Prostate gland (tissue), 2 donors: Measurements from ENCODE around the gene PTGES. TPM values are rescaled to one million over a fixed set of nuclear protein-coding genes. Genes with fewer than 3 reads are reported as not detected.

Source experiments
- DNase-seq: peaks from one replicate; pipeline ENCODE4 v3.0.0-alpha.2; 2019; ENCODE audit warnings: low spot score
- H3K27ac ChIP-seq, 2 donors: fragments of 200-600 bp; sonication (generic); 2 replicates each; pipeline ENCODE4 v1.5.1; 2017 to 2019
- H3K27me3 ChIP-seq: fragments of 200-600 bp; sonication (generic); replicated peaks from 2 replicates; pipeline ENCODE4 v1.5.1; 2019; ENCODE audit not compliant: insufficient read depth
- H3K36me3 ChIP-seq, 2 donors: fragments of 200-600 bp; sonication (generic); 1 replicate in 1 of 2; 2 replicates in 1 of 2; pipeline versions ENCODE4 v1.5.1 to v1.8.1; 2017 to 2019
- H3K4me1 ChIP-seq: fragments of 200-600 bp; sonication (generic); replicated peaks from 2 replicates; pipeline ENCODE4 v1.5.1; 2019
- H3K4me3 ChIP-seq, 2 donors: fragments of 200-600 bp; sonication (generic); 2 replicates each; pipeline ENCODE4 v1.5.1; 2017 to 2019
- H3K9me3 ChIP-seq: fragments of 200-600 bp; sonication (generic); 2 replicates; pipeline ENCODE4 v1.5.1; 2017
- POLR2A ChIP-seq: fragments of 450-650 bp; IDR thresholded peaks from one replicate; pipeline ENCODE4 v1.6.1; 2016; ENCODE audit warnings: antibody characterized with exemption, mild to moderate bottlenecking
- POLR2AphosphoS5 ChIP-seq: sonication (generic); formaldehyde crosslinking; IDR thresholded peaks from one replicate; pipeline ENCODE4 v1.6.1; 2017; ENCODE audit warnings: antibody characterized with exemption
- WGBS: methylation state at CpG from one replicate; pipeline ENCODE4 v1.1.5; 2018; 5-methylcytosine and 5-hydroxymethylcytosine counted together
- intact Hi-C: fragments of 100-400 bp; cut with DNase I; formaldehyde crosslinking; loops from one replicate; pipeline ENCODE4 v1.14.2; 2022
- total RNA-seq, 2 donors: library from RNA; depleted of rRNA; stranded (reverse); fragments of >200 nt; gene quantifications; one replicate each; pipeline ENCODE4 v1.1.0, GENCODE V29; 2016
- TF ChIP-seq, protein P1 (sequence below), 4 experiments: fragments of 200-600 bp in 2 of 4; fragments of 450-650 bp in 2 of 4; sonication (generic) in 2 of 4; IDR thresholded peaks; 1 replicate in 3 of 4; 2 replicates in 1 of 4; pipeline ENCODE4 v1.5.1; 2016 to 2019; ENCODE audit warnings: antibody characterized with exemption in 4 of 4, mild to moderate bottlenecking in 2 of 4, moderate library complexity in 2 of 4

The PTGES gene
- total RNA-seq, 2 donors from 2014 or later, result 3.9 to 19.9 TPM

DNA sequence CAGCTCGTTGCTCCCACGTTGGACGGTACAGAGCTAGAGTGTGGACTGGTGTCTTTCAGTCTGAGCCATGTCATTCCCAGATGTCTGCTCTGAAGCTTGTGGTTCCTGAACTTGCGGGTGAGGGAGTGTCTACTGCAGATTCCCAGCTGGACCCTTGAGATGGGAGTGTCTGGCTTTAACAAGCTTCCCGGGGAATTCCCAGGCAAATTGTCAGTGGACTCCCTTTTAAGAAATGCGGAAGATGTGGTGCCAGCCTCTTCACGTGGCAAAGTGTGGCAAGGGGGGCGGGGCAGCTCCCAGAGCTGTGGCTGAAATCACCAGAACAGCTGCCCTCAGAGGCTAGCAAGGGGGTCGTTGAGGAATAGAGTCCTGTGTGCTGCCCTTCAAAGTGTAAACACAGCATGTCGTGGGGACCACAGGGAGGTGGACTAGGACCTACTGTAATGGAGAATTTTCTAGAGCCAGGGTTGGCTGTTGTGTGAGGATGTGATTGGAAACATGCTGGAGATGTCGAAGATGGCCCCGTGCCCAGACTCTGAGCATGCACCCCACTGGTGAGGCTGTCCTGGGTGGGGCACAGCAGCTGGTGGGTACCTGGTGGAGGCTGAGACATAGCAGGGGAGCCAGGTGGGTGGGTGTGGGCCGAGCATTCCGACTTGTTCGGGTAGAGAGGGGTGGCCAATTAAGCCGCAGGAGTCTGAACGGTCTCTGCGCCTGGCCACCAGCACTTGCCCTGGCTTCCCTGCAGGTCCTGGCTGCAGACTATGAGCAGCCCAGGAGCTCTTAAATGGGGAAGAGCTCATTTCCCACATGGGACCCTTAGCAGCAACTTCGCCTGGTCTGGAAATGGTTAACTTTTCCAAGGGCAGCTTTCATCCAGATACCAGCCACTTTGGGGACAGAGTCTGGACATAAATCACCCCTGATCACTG, 50.0 kb downstream of the PTGES start:
- H3K27me3 ChIP-seq, result no peaks in the 10 kb centered on the region
- no peaks in the 10 kb centered on the region for H3K36me3 ChIP-seq
- intact Hi-C loops, result no loop called here
- no peak overlapping the region for H3K4me3 ChIP-seq
- TF ChIP-seq POLR2A (no peak), POLR2AphosphoS5 (peak; percentile 15)
- TF ChIP-seq, protein P1, sequence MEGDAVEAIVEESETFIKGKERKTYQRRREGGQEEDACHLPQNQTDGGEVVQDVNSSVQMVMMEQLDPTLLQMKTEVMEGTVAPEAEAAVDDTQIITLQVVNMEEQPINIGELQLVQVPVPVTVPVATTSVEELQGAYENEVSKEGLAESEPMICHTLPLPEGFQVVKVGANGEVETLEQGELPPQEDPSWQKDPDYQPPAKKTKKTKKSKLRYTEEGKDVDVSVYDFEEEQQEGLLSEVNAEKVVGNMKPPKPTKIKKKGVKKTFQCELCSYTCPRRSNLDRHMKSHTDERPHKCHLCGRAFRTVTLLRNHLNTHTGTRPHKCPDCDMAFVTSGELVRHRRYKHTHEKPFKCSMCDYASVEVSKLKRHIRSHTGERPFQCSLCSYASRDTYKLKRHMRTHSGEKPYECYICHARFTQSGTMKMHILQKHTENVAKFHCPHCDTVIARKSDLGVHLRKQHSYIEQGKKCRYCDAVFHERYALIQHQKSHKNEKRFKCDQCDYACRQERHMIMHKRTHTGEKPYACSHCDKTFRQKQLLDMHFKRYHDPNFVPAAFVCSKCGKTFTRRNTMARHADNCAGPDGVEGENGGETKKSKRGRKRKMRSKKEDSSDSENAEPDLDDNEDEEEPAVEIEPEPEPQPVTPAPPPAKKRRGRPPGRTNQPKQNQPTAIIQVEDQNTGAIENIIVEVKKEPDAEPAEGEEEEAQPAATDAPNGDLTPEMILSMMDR (IDR thresholded peaks at IDR 0.05), result no peak
- DNase-seq, result peak; percentile 22
- H3K27ac ChIP-seq, result peak overlapping the region; percentile 32 to 41
- H3K9me3 ChIP-seq, result no peaks in the 10 kb centered on the region
- H3K4me1 ChIP-seq, result no peaks in the 10 kb centered on the region
- WGBS, result 33% methylated on average over 19 of the region's 19 CpGs

DNA sequence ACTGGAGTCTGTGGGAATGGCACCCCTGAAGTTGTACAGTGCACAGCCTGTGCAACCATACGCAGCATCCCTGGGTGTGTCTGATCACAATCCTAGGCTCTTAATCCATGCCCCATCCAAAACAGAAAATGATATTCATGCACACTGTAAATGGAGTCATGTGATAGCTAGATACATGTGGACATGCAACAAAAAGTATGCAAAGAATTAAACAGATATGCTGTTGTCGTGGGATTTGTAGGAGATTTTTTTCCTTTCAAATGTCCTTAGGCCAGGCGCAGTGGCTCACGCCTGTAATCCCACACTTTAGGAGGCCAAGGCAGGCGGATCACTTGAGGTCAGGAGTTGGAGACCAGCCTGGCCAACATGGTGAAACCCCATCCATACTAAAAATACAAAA, 51.3 kb downstream of the PTGES start:
- Histone ChIP-seq H3K4me1 (no peaks in the 10 kb centered on the region), H3K27ac (no peak overlapping the region), H3K27me3 (no peaks in the 10 kb centered on the region), H3K36me3 (no peaks in the 10 kb centered on the region), H3K9me3 (no peaks in the 10 kb centered on the region), H3K4me3 (no peak overlapping the region)
- 89% methylated on average over 5 of the region's 5 CpGs for WGBS
- intact Hi-C loops, result no loop called here
- DNase-seq, result no peak
- TF ChIP-seq POLR2A, result no peak

DNA sequence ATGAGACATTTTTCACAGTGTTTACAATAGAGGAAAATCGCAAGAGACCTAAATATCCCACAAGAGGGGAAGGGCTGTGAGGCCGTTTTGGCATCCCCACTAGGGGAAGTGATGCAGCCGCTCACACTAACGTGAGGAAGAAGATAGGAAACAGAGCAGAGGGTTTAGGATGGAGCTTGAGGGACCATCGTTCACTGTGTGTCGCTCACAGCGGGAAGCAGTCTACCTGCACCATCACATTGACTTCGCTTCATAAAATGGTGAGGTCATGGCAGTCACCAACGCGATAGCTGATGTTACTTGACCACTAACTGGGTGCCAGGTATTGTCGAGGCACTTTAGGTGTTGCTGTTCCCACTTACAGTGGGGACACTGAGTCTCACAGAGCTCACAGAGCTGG, 51.8 kb downstream of the PTGES start:
- Histone ChIP-seq H3K9me3 (no peaks in the 10 kb centered on the region), H3K27ac (no peak overlapping the region), H3K36me3 (no peaks in the 10 kb centered on the region), H3K4me3 (no peak overlapping the region), H3K4me1 (no peaks in the 10 kb centered on the region), H3K27me3 (no peaks in the 10 kb centered on the region)
- no peak for TF ChIP-seq POLR2AphosphoS5
- TF ChIP-seq, protein P1 (IDR thresholded peaks at IDR 0.05), result no peak
- intact Hi-C loops, result no loop called here
- DNase-seq, result no peak
- 77% methylated on average over 11 of the region's 11 CpGs for WGBS

DNA sequence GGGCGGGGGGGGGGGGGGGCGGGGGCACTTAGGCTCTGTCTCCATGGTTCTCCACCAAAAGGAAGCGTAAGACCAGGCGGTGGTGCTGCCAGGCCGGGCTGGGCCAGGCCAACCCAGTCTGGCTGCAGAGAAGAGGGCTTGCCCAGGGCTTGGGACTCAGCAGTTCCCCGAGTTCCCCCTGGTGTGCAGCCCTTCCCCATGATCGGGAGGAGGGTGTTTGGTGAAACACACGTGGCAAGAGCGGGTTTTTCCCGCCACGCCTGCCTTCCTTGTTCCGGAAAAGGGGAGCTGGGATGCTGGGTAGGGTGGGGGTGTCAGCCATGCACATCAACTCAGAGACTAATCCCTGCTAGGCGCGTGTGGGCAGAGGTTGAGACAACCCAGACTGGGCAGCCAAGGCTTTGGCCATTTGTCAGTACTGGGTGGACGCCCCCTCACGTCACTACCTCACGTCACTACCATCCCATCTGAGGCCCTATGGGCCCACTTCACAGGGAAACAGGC, 54.5 kb downstream of the PTGES start:
- no peak overlapping the region for H3K4me3 ChIP-seq
- WGBS, result 51% methylated on average over 16 of the region's 17 CpGs
- intact Hi-C loops, result no loop called here
- no peaks in the 10 kb centered on the region for H3K36me3 ChIP-seq
- TF ChIP-seq, protein P1 (IDR thresholded peaks at IDR 0.05), result no peak
- TF ChIP-seq POLR2A (no peak), POLR2AphosphoS5 (no peak)
- DNase-seq, result no peak
- H3K27me3 ChIP-seq, result no peaks in the 10 kb centered on the region
- peak overlapping the region in 1 of 2 donors; percentile 27 for H3K27ac ChIP-seq
- H3K9me3 ChIP-seq, result no peaks in the 10 kb centered on the region
- no peaks in the 10 kb centered on the region for H3K4me1 ChIP-seq

DNA sequence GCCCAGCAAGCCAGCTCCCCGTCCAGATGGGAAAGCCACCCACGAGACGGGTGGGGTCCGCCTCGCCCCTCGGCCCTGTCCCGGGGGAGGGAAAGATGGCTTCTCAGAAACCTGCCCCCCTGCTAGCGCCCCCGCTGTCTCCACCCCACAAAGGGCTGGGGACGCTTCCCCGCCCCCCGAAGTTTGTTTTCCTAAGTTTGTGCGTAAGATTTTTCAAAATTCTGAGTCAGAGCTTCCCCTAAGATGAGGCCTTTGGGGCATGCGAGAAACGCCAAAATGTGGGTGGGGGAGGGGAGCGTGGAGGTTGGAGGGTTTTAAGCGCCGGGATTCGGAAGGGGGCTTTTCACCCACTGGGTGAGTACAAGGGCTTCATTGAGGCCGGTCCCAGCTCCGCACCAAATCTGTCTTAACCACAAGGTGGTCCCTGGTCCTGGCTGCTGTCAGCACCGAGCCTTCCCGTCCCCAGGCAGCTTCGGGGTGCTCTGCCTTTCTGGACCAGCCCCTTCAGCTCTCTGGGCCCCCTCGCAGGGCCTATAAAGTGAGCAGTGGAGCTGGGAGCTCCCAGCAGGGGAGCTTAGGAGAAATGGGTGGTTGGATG, 55.1 kb downstream of the PTGES start:
- H3K27ac ChIP-seq, result peak overlapping the region; percentile 27 to 38
- H3K4me3 ChIP-seq, result peak overlapping the region; percentile 25 to 32
- no peak for DNase-seq
- TF ChIP-seq, protein P1 (IDR thresholded peaks at IDR 0.05), result no peak
- no peak for TF ChIP-seq POLR2AphosphoS5
- TF ChIP-seq POLR2A, result no peak
- intact Hi-C loops, result no loop called here
- no peaks in the 10 kb centered on the region for H3K27me3 ChIP-seq
- no peaks in the 10 kb centered on the region for H3K36me3 ChIP-seq
- H3K9me3 ChIP-seq, result no peaks in the 10 kb centered on the region
- 4% methylated on average over 25 of the region's 25 CpGs for WGBS
- H3K4me1 ChIP-seq, result no peaks in the 10 kb centered on the region
